ENCODE measurements around the gene RFTN1.

DNA sequence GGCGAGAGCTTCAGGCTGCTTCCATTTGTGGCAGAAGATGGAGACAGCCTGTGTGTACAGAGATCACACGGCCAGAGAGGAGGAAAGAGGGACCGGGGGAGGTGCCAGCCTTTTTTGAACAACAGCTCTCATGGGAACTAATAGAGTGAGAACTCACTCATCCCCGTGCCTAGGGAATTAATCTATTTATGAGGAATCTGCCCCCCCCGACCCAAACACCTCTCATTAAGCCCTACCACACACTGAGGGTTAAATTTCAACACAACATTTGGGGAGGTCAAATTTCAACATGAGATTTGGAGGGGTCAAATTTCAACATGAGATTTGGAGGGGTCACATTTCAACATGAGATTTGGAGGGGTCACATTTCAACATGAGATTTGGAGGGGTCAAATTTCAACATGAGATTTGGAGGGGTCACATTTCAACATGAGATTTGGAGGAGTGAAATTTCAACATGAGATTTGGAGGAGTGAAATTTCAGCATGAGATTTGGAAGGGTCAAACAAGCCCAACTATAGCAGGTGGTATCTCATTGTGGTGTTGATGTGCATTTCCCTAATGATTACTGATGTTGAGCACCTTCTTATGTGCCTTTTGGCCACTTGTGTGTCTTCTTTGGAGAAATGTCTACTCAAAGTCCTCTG is 20.6 kb upstream of the RFTN1 start:
- TF ChIP-seq BHLHE40 (IDR thresholded peaks at IDR 0.05; ENCODE audit: borderline replicate concordance): no peak
- TF ChIP-seq TARDBP (IDR thresholded peaks at IDR 0.05): no peak
- TF ChIP-seq PKNOX1 (IDR thresholded peaks at IDR 0.05): no peak
- TF ChIP-seq SUZ12 (IDR thresholded peaks at IDR 0.05): no peak
- TF ChIP-seq FOXK2 (IDR thresholded peaks at IDR 0.05): no peak
- no peak for TF ChIP-seq ZNF384 (IDR thresholded peaks at IDR 0.05)
- no peak for TF ChIP-seq ARNT (IDR thresholded peaks at IDR 0.05)
- TF ChIP-seq ELF4 (IDR thresholded peaks at IDR 0.05): no peak

Data from HEK293T (cell line).